Panc1 (cell line): ENCODE data around the gene EOMES.

Experiments used
- CTCF ChIP-seq: fragments of 450-650 bp; IDR thresholded peaks from 2 replicates; pipeline ENCODE4 v1.5.1; 2017; ENCODE audit warnings: mild to moderate bottlenecking
- SIN3A ChIP-seq: IDR thresholded peaks from 2 replicates; pipeline ENCODE4 v1.6.1; 2012; ENCODE audit warnings: low read depth, mild to moderate bottlenecking, low read length, moderate library complexity, borderline replicate concordance; ENCODE audit not compliant: insufficient read depth
- TF ChIP-seq, protein P1 (sequence below), 2 experiments: IDR thresholded peaks; 2 replicates each; pipeline ENCODE4 v1.6.1; 2011 to 2012; ENCODE audit warnings: low read depth in 2 of 2, control low read depth in 1 of 2, low read length in 1 of 2, mild to moderate bottlenecking in 1 of 2, moderate library complexity in 1 of 2; ENCODE audit not compliant: insufficient read depth in 1 of 2

- no peak for TF ChIP-seq CTCF
- TF ChIP-seq SIN3A, result no peak
- TF ChIP-seq, protein P1, sequence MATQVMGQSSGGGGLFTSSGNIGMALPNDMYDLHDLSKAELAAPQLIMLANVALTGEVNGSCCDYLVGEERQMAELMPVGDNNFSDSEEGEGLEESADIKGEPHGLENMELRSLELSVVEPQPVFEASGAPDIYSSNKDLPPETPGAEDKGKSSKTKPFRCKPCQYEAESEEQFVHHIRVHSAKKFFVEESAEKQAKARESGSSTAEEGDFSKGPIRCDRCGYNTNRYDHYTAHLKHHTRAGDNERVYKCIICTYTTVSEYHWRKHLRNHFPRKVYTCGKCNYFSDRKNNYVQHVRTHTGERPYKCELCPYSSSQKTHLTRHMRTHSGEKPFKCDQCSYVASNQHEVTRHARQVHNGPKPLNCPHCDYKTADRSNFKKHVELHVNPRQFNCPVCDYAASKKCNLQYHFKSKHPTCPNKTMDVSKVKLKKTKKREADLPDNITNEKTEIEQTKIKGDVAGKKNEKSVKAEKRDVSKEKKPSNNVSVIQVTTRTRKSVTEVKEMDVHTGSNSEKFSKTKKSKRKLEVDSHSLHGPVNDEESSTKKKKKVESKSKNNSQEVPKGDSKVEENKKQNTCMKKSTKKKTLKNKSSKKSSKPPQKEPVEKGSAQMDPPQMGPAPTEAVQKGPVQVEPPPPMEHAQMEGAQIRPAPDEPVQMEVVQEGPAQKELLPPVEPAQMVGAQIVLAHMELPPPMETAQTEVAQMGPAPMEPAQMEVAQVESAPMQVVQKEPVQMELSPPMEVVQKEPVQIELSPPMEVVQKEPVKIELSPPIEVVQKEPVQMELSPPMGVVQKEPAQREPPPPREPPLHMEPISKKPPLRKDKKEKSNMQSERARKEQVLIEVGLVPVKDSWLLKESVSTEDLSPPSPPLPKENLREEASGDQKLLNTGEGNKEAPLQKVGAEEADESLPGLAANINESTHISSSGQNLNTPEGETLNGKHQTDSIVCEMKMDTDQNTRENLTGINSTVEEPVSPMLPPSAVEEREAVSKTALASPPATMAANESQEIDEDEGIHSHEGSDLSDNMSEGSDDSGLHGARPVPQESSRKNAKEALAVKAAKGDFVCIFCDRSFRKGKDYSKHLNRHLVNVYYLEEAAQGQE (IDR thresholded peaks at IDR 0.05; ENCODE audit: insufficient read depth in 1 of 2, low read depth in 2 of 2, low read length in 1 of 2), result no peak
Observed at GRCh38 chr3:27713435-27714145, 8.5 kb downstream of the EOMES start.
